Measurements from ENCODE around the gene KIAA0825.

GRCh38 chr5:94498199-94498598 is 120.2 kb downstream of the KIAA0825 start:
- no peak for TF ChIP-seq POLR2A (IDR thresholded peaks at IDR 0.05)
- TF ChIP-seq, protein P1, sequence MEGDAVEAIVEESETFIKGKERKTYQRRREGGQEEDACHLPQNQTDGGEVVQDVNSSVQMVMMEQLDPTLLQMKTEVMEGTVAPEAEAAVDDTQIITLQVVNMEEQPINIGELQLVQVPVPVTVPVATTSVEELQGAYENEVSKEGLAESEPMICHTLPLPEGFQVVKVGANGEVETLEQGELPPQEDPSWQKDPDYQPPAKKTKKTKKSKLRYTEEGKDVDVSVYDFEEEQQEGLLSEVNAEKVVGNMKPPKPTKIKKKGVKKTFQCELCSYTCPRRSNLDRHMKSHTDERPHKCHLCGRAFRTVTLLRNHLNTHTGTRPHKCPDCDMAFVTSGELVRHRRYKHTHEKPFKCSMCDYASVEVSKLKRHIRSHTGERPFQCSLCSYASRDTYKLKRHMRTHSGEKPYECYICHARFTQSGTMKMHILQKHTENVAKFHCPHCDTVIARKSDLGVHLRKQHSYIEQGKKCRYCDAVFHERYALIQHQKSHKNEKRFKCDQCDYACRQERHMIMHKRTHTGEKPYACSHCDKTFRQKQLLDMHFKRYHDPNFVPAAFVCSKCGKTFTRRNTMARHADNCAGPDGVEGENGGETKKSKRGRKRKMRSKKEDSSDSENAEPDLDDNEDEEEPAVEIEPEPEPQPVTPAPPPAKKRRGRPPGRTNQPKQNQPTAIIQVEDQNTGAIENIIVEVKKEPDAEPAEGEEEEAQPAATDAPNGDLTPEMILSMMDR (IDR thresholded peaks at IDR 0.05): no peak

Measured in Peyer's patch (tissue), 4 donors.